OCI-LY1 (cell line): ENCODE measurements around the gene CEP290.

Experiments
- H2AFZ ChIP-seq: fragments of 200-600 bp; sonication (generic), shearing (Covaris generic); 2 replicates; pipeline ENCODE4 v1.6.0; 2014; ENCODE audit warnings: antibody characterized with exemption, mild to moderate bottlenecking, low read length
- H3F3A ChIP-seq: fragments of 200-600 bp; sonication (generic), shearing (Covaris generic); 2 replicates; pipeline ENCODE4 v1.6.0; 2014; ENCODE audit warnings: mild to moderate bottlenecking, antibody characterized with exemption, low read length, moderate library complexity; ENCODE audit not compliant: insufficient read depth
- H3K27ac ChIP-seq: fragments of 200-600 bp; sonication (generic); 2 replicates; pipeline ENCODE4 v1.5.1; 2014; ENCODE audit warnings: low read length, mixed run types, mild to moderate bottlenecking, low read depth; ENCODE audit not compliant: poor library complexity, severe bottlenecking
- H3K27me3 ChIP-seq: fragments of 200-600 bp; sonication (generic); 2 replicates; pipeline ENCODE4 v1.6.0; 2014; ENCODE audit warnings: antibody characterized with exemption, mild to moderate bottlenecking, low read length, moderate library complexity; ENCODE audit not compliant: insufficient read depth
- H3K36me3 ChIP-seq: fragments of 200-600 bp; sonication (generic); 2 replicates; pipeline ENCODE4 v1.6.1; 2014; ENCODE audit warnings: mild to moderate bottlenecking, antibody characterized with exemption, low read length, moderate library complexity, mixed read lengths; ENCODE audit not compliant: insufficient read depth
- H3K4me1 ChIP-seq: fragments of 200-600 bp; sonication (generic); 2 replicates; pipeline ENCODE4 v1.5.1; 2014; ENCODE audit warnings: mild to moderate bottlenecking, low read length, moderate library complexity; ENCODE audit not compliant: insufficient read depth, severe bottlenecking
- H3K4me2 ChIP-seq: fragments of 200-600 bp; sonication (generic), shearing (Covaris generic); 2 replicates; pipeline ENCODE4 v1.6.1; 2014; ENCODE audit warnings: low read length
- H3K4me3 ChIP-seq: fragments of 200-600 bp; sonication (generic); 2 replicates; pipeline ENCODE4 v1.5.1; 2014; ENCODE audit warnings: low read length, low read depth, mild to moderate bottlenecking, mixed read lengths; ENCODE audit not compliant: poor library complexity, severe bottlenecking
- H3K79me2 ChIP-seq: fragments of 200-600 bp; shearing (Covaris generic); 2 replicates; pipeline ENCODE4 v1.6.1; 2016; ENCODE audit warnings: mixed run types, low read length, mixed read lengths; ENCODE audit not compliant: insufficient read depth
- H3K9ac ChIP-seq: fragments of 200-600 bp; sonication (generic), shearing (Covaris generic); 2 replicates; pipeline ENCODE4 v1.6.1; 2014; ENCODE audit warnings: mild to moderate bottlenecking, low read length, mixed read lengths
- H3K9me2 ChIP-seq: fragments of 200-600 bp; sonication (generic), shearing (Covaris generic); 2 replicates; pipeline ENCODE4 v1.6.1; 2014; ENCODE audit warnings: low read depth, mild to moderate bottlenecking, low read length, mixed read lengths
- H3K9me3 ChIP-seq: fragments of 200-600 bp; shearing (Covaris generic); 2 replicates; pipeline ENCODE4 v1.6.1; 2014; ENCODE audit warnings: low read length, mixed read lengths
- H4K20me1 ChIP-seq: fragments of 200-600 bp; sonication (generic), shearing (Covaris generic); 2 replicates; pipeline ENCODE4 v1.6.0; 2016; ENCODE audit warnings: mild to moderate bottlenecking, low read length; ENCODE audit not compliant: insufficient read depth
- CTCF ChIP-seq: fragments of 200-600 bp; sonication (generic), shearing (Covaris generic); IDR thresholded peaks from 2 replicates; pipeline ENCODE4 v1.5.1; 2017; ENCODE audit warnings: mild to moderate bottlenecking, antibody characterized with exemption, low read length, moderate library complexity, mixed read lengths
- EZH2 ChIP-seq: fragments of 200-600 bp; sonication (generic), shearing (Covaris generic); IDR thresholded peaks from 2 replicates; pipeline ENCODE4 v1.8.0; 2017; ENCODE audit warnings: borderline replicate concordance, mixed run types, mild to moderate bottlenecking, antibody characterized with exemption, low read length, moderate library complexity, mixed read lengths

Gene CEP290

GRCh38 chr12:88063375-88063774 lies 78.5 kb downstream of the CEP290 start:
- no peak overlapping the region for H3K27ac ChIP-seq
- TF ChIP-seq CTCF, result no peak
- TF ChIP-seq EZH2, result no peak
- H2AFZ ChIP-seq, result no peak overlapping the region
- H3K4me2 ChIP-seq, result no peak overlapping the region
- no peaks in the 10 kb centered on the region for H3K27me3 ChIP-seq
- H3K79me2 ChIP-seq, result no peaks in the 10 kb centered on the region
- H3K9ac ChIP-seq, result no peak overlapping the region
- peaks cover 25% of the 10 kb centered on the region; the same call in 1 of the 2 replicates for H3K36me3 ChIP-seq
- no peaks in the 10 kb centered on the region for H3K4me1 ChIP-seq
- H3F3A ChIP-seq, result no peaks in the 10 kb centered on the region
- H3K9me2 ChIP-seq, result no peaks in the 10 kb centered on the region
- no peaks in the 10 kb centered on the region for H4K20me1 ChIP-seq
- no peak overlapping the region for H3K4me3 ChIP-seq
- H3K9me3 ChIP-seq, result no peaks in the 10 kb centered on the region

GRCh38 chr12:88062474-88062873 lies 79.4 kb downstream of the CEP290 start:
- Histone ChIP-seq H2AFZ (no peak overlapping the region), H3K4me1 (no peaks in the 10 kb centered on the region), H3K4me2 (no peak overlapping the region), H3K27ac (no peak overlapping the region), H4K20me1 (no peaks in the 10 kb centered on the region), H3K36me3 (peaks cover 29% of the 10 kb centered on the region; the same call in 1 of the 2 replicates), H3K9me2 (no peaks in the 10 kb centered on the region), H3K9me3 (no peaks in the 10 kb centered on the region), H3K9ac (no peak overlapping the region), H3K27me3 (no peaks in the 10 kb centered on the region), H3K4me3 (no peak overlapping the region), H3F3A (no peaks in the 10 kb centered on the region), H3K79me2 (no peaks in the 10 kb centered on the region)
- TF ChIP-seq EZH2, result no peak
- no peak for TF ChIP-seq CTCF

- H4K20me1 ChIP-seq, result no peaks in the 10 kb centered on the region
- H2AFZ ChIP-seq, result no peak overlapping the region
- no peaks in the 10 kb centered on the region for H3K9me2 ChIP-seq
- no peak overlapping the region for H3K4me3 ChIP-seq
- H3K27me3 ChIP-seq, result no peaks in the 10 kb centered on the region
- no peak for TF ChIP-seq EZH2
- TF ChIP-seq CTCF, result no peak
- no peaks in the 10 kb centered on the region for H3K4me1 ChIP-seq
- no peaks in the 10 kb centered on the region for H3K79me2 ChIP-seq
- no peak overlapping the region for H3K9ac ChIP-seq
- peaks cover 39% of the 10 kb centered on the region for H3K36me3 ChIP-seq
- H3F3A ChIP-seq, result no peaks in the 10 kb centered on the region
- no peaks in the 10 kb centered on the region for H3K9me3 ChIP-seq
- H3K27ac ChIP-seq, result no peak overlapping the region
- H3K4me2 ChIP-seq, result no peak overlapping the region
These were observed 83.2 kb downstream of the CEP290 start for GRCh38 chr12:88058719-88059077.
